Muscle of leg (tissue), 11 donors: ENCODE measurements around the gene COL4A1. TPM values are rescaled to one million over a fixed set of nuclear protein-coding genes. Genes with fewer than 3 reads are reported as not detected.

ENCODE experiments used
- DNase-seq: peaks from one replicate; pipeline ENCODE4 v3.0.0; 2013
- H3K27ac ChIP-seq: one replicate; pipeline ENCODE4 v1.5.1; 2013; ENCODE audit warnings: mild to moderate bottlenecking, low read length, control low read depth
- H3K27me3 ChIP-seq: one replicate; pipeline ENCODE4 v1.6.1; 2013; ENCODE audit warnings: low read length; ENCODE audit not compliant: control insufficient read depth, insufficient read depth
- H3K36me3 ChIP-seq: one replicate; pipeline ENCODE4 v1.6.1; 2013; ENCODE audit warnings: low read length; ENCODE audit not compliant: control insufficient read depth, insufficient read depth
- H3K4me1 ChIP-seq: one replicate; pipeline ENCODE4 v1.6.1; 2013; ENCODE audit warnings: low read length; ENCODE audit not compliant: control insufficient read depth, insufficient read depth
- H3K4me3 ChIP-seq: one replicate; pipeline ENCODE4 v1.5.1; 2013; ENCODE audit warnings: low read length, control low read depth
- H3K9me3 ChIP-seq: replicated peaks from 2 replicates; pipeline ENCODE4 v1.6.1; 2013; ENCODE audit warnings: low read depth, low read length; ENCODE audit not compliant: control insufficient read depth
- WGBS: methylation state at CpG from one replicate; pipeline ENCODE4 v1.1.5; 2013; ENCODE audit warnings: missing lambda C conversion rate; ENCODE audit not compliant: insufficient coverage; 5-methylcytosine and 5-hydroxymethylcytosine counted together
- polyA plus RNA-seq, 8 donors: library from polyadenylated mRNA; unstranded; fragments of 120-200 nt; gene quantifications; one replicate each; pipeline versions ENCODE4 v1.2.1 to v1.2.3, GENCODE V29; 2013; ENCODE audit warnings: inconsistent platforms in 1 of 8, low replicate concordance in 1 of 8; ENCODE audit not compliant: insufficient read length in 8 of 8, insufficient read depth in 1 of 8
- total RNA-seq: library from RNA; stranded (reverse); fragments of 120-200 nt; gene quantifications from one replicate; pipeline ENCODE4 v1.2.4, GENCODE V29; 2013

The COL4A1 gene
- total and polyA plus RNA-seq, 9 donors = 583 to 861 (median 730) TPM

DNA sequence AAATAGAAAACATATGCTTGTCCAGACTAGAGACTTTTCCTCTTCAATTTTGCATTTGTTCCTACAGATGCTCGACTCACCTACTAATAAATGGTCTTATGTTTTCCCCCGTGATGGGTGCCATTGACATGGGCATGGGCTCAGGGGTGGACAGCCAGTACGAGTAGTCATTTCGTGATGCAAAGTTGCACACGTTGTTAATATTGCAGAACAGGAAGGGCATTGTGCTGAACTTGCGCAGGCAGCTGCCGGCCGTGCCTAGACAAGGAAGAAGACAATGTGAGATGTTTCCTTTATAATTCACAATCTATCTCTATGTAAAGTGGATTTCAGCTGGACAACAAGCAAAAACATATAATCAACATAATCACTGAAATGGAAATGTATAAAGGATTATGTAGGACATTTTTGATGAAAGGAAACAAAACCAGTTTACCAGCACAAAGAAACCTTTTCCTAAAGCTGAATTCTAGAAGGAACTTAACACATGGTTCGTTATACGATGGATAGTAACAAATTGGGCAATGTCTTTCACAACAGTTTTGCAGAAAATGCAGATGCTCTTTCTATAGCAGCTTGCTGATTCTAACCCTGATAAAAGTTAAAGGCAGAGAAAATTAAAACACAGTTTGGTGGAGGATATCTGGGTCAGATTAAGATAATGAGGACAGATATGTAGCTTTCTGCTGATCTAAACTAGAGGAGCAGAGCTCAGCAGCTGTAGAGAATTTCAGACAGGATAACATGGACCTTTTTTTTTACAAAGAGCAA lies 145.7 kb downstream of the COL4A1 start:
- H3K27me3 ChIP-seq = no peaks in the 10 kb centered on the region
- DNase-seq = no peak
- no peaks in the 10 kb centered on the region for H3K9me3 ChIP-seq
- no peak overlapping the region for H3K27ac ChIP-seq
- peaks cover 80% of the 10 kb centered on the region for H3K36me3 ChIP-seq
- 89% methylated on average over 4 of the region's 10 CpGs for WGBS
- no peak overlapping the region for H3K4me3 ChIP-seq
- H3K4me1 ChIP-seq = peaks cover 14% of the 10 kb centered on the region

DNA sequence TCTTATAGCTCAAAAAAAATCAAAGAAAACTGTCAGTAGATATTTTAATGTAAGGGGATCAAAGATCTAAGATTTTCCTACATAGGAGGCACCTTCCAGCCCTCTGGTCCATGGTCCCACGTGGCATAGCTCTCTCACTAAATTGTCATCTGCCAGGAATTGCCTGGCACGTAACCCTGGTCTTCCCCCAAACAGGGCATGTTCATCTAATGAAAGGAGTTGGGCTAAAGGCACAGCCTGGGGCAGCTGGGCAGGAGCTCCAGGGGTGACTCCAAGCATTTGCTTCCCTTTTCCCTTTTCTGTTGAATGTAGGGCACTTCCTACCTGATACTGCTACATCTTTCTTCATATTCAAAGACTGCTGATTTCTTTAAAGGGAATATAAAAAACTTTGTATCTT lies 148.7 kb downstream of the COL4A1 start:
- H3K9me3 ChIP-seq = no peaks in the 10 kb centered on the region
- peaks cover 81% of the 10 kb centered on the region for H3K36me3 ChIP-seq
- H3K4me3 ChIP-seq = no peak overlapping the region
- WGBS = 100% methylated on average over 2 of the region's 2 CpGs
- no peak overlapping the region for H3K27ac ChIP-seq
- no peaks in the 10 kb centered on the region for H3K27me3 ChIP-seq
- H3K4me1 ChIP-seq = peaks cover 8% of the 10 kb centered on the region
- DNase-seq = no peak

DNA sequence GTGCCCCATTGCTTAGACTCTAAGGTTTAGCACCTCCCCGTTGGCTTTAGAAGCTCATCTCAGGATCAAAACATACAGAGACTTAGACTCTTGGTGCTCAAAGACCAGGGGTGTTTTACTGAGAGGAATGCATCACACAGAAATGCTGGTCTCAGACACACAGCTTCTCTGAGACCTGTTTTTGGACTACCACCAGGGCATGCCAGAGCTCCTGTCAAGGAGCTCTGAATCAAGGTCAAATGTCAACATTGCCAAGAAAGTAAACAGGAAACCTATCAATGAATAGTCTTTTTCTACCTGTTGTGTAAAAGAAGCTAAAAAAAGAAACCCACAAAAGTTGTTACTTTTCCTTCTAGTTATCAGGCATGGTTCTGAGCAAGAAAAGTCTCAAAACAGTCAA lies 149.2 kb downstream of the COL4A1 start:
- H3K36me3 ChIP-seq = peaks cover 80% of the 10 kb centered on the region
- H3K4me1 ChIP-seq = peaks cover 6% of the 10 kb centered on the region
- no peaks in the 10 kb centered on the region for H3K9me3 ChIP-seq
- no peak for DNase-seq
- no CpG with 5 or more reads among the region's 1 CpG for WGBS
- H3K27ac ChIP-seq = no peak overlapping the region
- H3K27me3 ChIP-seq = no peaks in the 10 kb centered on the region
- H3K4me3 ChIP-seq = no peak overlapping the region

DNA sequence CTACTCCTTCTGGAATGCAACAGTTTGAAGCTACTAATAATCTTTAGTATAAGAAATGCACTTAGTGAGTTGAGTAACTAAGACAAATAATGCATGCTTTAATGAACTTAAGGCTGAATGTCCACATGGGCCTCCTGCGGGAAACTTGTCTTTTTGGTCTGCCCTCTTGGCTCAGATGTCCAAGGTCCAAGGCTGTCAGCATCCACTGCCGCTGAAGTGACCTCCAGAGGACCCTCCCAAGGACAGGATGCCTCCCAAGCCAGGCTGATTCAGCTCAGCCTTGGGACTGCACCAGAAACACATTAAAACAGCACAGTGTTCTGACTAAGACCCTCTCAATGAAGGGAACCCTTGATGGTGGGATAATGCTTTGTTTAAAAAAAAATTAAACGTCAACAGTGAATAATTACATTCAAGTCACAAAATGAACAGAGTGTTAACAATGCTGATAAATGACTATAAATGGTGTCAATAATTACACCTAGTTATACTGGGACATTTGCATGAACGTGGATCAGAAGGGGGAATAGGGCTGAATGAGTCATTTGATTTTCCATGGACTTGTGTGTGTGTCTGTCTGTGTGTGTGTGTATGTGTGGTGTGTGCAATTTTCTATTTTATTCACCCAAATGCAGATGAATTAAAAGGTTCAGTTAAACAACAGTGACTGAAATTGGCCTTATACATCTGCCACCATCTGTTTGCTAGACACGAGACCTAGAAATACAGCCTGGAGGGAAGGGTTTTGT lies 150.5 kb downstream of the COL4A1 start:
- no peak overlapping the region for H3K4me3 ChIP-seq
- peaks cover 78% of the 10 kb centered on the region for H3K36me3 ChIP-seq
- H3K27ac ChIP-seq = peak overlapping the region; percentile 57
- DNase-seq = peak; percentile 64
- 18% methylated on average over 2 of the region's 5 CpGs for WGBS
- no peaks in the 10 kb centered on the region for H3K27me3 ChIP-seq
- no peaks in the 10 kb centered on the region for H3K9me3 ChIP-seq
- peaks cover 6% of the 10 kb centered on the region for H3K4me1 ChIP-seq

DNA sequence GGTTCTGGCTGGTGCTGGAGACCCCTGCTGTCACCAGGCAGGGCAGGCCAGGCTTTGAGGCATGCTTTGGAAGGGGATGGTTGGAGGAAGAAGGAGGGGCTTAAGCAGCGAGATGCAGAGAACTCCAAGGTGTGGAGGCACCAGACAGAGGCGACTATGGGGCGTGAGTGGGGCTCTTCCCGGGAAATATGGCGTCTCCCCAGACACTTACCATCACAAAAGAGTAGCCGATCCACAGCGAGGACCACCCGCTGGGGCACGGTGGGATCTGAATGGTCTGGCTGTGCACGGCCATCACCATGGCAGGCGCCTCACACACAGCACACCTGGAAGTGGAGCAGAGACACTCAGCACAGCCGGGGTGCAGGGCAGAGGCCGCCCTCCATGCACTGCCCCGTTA lies 151.9 kb downstream of the COL4A1 start:
- Histone ChIP-seq H3K27ac (no peak overlapping the region), H3K27me3 (no peaks in the 10 kb centered on the region), H3K9me3 (no peaks in the 10 kb centered on the region), H3K4me1 (peaks cover 10% of the 10 kb centered on the region), H3K4me3 (no peak overlapping the region), H3K36me3 (peaks cover 77% of the 10 kb centered on the region)
- no peak for DNase-seq
- 90% methylated on average over 13 of the region's 14 CpGs for WGBS

DNA sequence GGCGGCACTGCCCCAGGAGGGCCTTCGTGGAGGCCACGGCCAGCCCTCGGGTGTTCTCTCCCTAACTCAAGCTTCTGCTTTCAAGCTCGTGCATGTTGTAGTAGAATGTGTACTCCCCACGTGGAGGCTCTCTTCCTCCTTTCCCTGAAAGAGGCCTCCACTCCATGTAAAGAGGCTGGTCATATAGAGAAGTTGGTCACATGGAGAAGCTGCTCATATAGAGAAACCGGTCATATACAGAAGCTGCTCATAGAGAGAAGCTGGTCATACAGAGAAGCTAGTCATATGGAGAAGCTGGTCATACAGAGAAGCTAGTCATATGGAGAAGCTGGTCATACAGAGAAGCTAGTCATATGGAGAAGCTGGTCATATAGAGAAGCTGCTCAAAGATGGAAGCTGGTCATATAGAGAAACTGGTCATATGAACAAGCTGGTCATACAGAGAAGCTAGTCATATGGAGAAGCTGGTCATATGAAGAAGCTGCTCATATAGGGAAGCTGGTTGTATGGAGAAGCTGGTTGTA lies 152.5 kb downstream of the COL4A1 start:
- Histone ChIP-seq H3K4me3 (no peak overlapping the region), H3K27ac (no peak overlapping the region), H3K9me3 (no peaks in the 10 kb centered on the region), H3K27me3 (no peaks in the 10 kb centered on the region), H3K4me1 (peaks cover 10% of the 10 kb centered on the region), H3K36me3 (peaks cover 75% of the 10 kb centered on the region)
- 95% methylated on average over 3 of the region's 7 CpGs for WGBS
- no peak for DNase-seq

DNA sequence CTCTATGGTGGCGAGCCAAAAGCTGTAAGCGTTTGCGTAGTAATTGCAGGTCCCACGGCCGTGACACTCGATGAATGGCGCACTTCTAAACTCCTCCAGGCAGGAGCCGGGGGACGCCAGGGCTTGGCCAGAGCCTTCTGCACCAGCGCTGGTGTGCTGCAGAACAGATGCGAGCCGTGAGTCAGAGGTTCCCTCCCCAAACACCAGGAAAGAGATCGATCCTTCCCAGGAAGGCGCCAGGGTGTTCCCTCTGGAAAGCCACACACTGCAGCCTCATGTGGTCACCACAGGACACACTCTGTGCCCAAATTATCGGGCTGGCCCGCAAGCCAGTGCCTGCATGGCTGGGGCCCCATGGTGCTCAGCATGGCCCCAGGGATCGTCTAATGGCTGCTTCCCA lies 154.6 kb downstream of the COL4A1 start:
- Histone ChIP-seq H3K4me1 (peaks cover 10% of the 10 kb centered on the region), H3K36me3 (peaks cover 64% of the 10 kb centered on the region), H3K9me3 (no peaks in the 10 kb centered on the region), H3K27ac (no peak overlapping the region), H3K4me3 (no peak overlapping the region), H3K27me3 (no peaks in the 10 kb centered on the region)
- WGBS = 87% methylated on average over 16 of the region's 17 CpGs
- DNase-seq = no peak

DNA sequence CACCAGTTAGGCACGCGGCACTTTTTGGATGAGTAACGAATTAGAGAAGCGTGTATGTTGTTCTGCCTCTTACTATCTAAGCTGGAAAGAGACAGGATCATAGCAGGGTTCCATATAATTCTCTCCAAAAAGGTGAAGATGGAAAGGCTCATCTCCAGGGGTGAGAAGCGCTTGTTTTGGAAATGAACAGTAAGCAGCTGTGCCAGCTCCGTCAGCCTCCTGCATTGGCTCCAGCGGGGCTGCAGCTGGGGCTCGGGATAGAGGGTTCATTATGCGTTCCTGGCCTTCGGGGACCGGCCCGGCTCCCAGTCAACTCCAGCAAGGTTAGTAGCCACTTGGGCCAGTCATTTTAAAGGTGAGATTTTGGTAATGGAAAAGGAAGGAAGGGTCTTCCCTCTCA lies 155.5 kb downstream of the COL4A1 start:
- H3K4me3 ChIP-seq = no peak overlapping the region
- H3K27me3 ChIP-seq = no peaks in the 10 kb centered on the region
- no peak overlapping the region for H3K27ac ChIP-seq
- peaks cover 10% of the 10 kb centered on the region for H3K4me1 ChIP-seq
- no peaks in the 10 kb centered on the region for H3K9me3 ChIP-seq
- 70% methylated on average over 8 of the region's 12 CpGs for WGBS
- peak; percentile 46 for DNase-seq
- peaks cover 64% of the 10 kb centered on the region for H3K36me3 ChIP-seq

DNA sequence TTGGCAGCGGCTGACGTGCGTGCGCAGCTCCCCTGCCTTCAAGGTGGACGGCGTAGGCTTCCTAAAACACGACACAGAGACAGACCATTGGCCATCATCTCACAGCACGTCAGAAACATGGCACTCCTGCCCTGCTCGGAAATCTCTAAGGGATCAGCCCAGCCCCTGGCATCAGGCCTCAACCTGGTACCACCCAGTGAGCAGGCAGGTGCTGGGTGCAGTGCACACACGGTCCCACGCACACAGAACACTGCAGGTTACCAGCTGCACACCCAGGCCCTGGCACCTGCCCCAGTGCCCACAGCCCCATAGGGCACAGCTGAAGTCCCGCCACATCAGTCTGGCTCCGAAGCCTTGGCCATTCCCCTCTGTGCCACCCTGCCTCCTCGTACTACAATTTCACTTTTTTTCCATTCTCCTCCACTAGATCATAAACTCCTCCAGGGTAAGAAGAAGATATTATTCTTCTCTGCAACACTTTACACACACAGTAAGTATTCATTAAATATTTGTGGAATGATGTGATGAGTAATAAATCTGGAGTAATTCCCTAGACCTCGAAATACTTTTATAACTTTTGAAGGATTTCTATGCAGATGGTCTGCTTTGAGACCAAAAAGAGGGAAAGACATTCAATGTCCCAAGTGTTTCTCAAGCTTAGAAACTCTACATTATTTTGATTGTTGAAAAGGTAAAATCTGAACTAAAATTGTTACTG lies 156.4 kb downstream of the COL4A1 start:
- Histone ChIP-seq H3K4me1 (peaks cover 5% of the 10 kb centered on the region), H3K4me3 (no peak overlapping the region), H3K27me3 (no peaks in the 10 kb centered on the region), H3K27ac (no peak overlapping the region), H3K36me3 (peaks cover 57% of the 10 kb centered on the region), H3K9me3 (no peaks in the 10 kb centered on the region)
- 91% methylated on average over 11 of the region's 15 CpGs for WGBS
- peak; percentile 74 for DNase-seq

DNA sequence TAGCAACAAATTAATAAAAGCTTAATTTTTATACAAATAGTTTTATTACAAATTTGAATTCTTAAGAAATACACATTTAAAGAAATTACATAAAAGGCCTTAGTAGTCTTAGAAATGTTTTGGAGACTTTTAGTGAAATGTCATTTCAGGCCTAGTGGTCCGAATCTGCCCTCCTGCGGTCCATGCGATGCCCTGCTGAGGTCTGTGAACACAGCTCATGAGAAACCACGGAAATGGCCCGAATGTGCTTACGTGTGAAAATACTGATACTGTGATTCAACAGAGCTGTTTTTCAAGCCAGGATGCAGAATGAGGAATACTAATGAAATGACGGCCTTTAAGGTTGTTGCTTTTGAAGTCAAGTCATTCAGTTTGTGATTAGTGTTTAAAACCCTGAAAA lies 157.9 kb downstream of the COL4A1 start:
- Histone ChIP-seq H3K36me3 (peaks cover 42% of the 10 kb centered on the region), H3K9me3 (no peaks in the 10 kb centered on the region)
- 91% methylated on average over 5 of the region's 7 CpGs for WGBS

More for the DNA sequence above, 157.9 kb downstream of the COL4A1 start:
- H3K27ac ChIP-seq = no peak overlapping the region
- H3K27me3 ChIP-seq = no peaks in the 10 kb centered on the region
- H3K4me1 ChIP-seq = peaks cover 5% of the 10 kb centered on the region
- no peak for DNase-seq
- no peak overlapping the region for H3K4me3 ChIP-seq
